Fibroblast of pulmonary artery (primary cell): ENCODE measurements around the gene HUNK.

ENCODE experiments used
- DNase-seq: peaks from one replicate; pipeline ENCODE4 v3.0.0-alpha.2; 2010; ENCODE audit warnings: low read depth
- H3K4me3 ChIP-seq: replicated peaks from 2 replicates; pipeline ENCODE4 v1.5.1; 2011; ENCODE audit warnings: low read depth, mild to moderate bottlenecking, control low read depth, low read length, moderate library complexity
- CTCF ChIP-seq: IDR thresholded peaks from 2 replicates; pipeline ENCODE4 v1.5.1; 2011; ENCODE audit warnings: mild to moderate bottlenecking, control low read depth, low read length, inconsistent platforms; ENCODE audit errors: missing control alignments

HUNK gene

GRCh38 chr21:31983554-31983953 is 110.7 kb downstream of the HUNK start:
- TF ChIP-seq CTCF = no peak
- H3K4me3 ChIP-seq = no peak overlapping the region
- DNase-seq = no peak

- no peak for TF ChIP-seq CTCF
These were observed 112.6 kb downstream of the HUNK start for GRCh38 chr21:31985398-31985797.

GRCh38 chr21:31986035-31986856 is 113.4 kb downstream of the HUNK start:
- H3K4me3 ChIP-seq = no peak overlapping the region
- no peak for DNase-seq
- TF ChIP-seq CTCF = no peak

More at GRCh38 chr21:31985398-31985797, 112.6 kb downstream of the HUNK start:
- no peak overlapping the region for H3K4me3 ChIP-seq
- DNase-seq = no peak

GRCh38 chr21:31987696-31988095 is 114.9 kb downstream of the HUNK start:
- TF ChIP-seq CTCF = no peak
- no peak for DNase-seq
- H3K4me3 ChIP-seq = no peak overlapping the region

GRCh38 chr21:31988492-31989290 is 115.9 kb downstream of the HUNK start:
- no peak for TF ChIP-seq CTCF
- DNase-seq = no peak
- no peak overlapping the region for H3K4me3 ChIP-seq

GRCh38 chr21:31991356-31992331 is 118.8 kb downstream of the HUNK start:
- H3K4me3 ChIP-seq = no peak overlapping the region
- no peak for DNase-seq
- TF ChIP-seq CTCF = no peak
